HCT116 (cell line): ENCODE data around the gene TOMM70. TPM values are rescaled to one million over a fixed set of nuclear protein-coding genes. Genes with fewer than 3 reads are reported as not detected.
"Not testable (repeated sequence)": the region's sequence is repeated elsewhere in the genome, so short reads cannot be mapped to it uniquely, and the experiment has no call there.

Source experiments
- ATAC-seq: fragments of 200-7000 bp; cut with Tn5 transposase; 2 replicates; pipeline ENCODE4 v1.9.1; 2020; ENCODE audit warnings: mild to moderate bottlenecking, moderate library complexity
- BruUV-seq: library from RNA; stranded (reverse); fragments of 400-500 nt; replicated peaks from 2 replicates; lab custom pipeline; 2021; lab: Mats Ljungman, UMichigan
- CTCF ChIA-PET: fragments of 300-600 bp; sonication (Branson Sonifier 250); formaldehyde crosslinking; loops from one replicate; lab custom pipeline; 2021; ENCODE audit warnings: antibody characterized with exemption; lab: Charles Lee
- POLR2A ChIA-PET: fragments of 300-600, 350-600 bp; sonication (Branson Sonifier 250); formaldehyde crosslinking; loops from one replicate; lab custom pipeline; 2021; ENCODE audit warnings: antibody characterized with exemption; lab: Charles Lee
- RAD21 ChIA-PET, 2 experiments: fragments of 300-600 bp; sonication (Branson Sonifier 250); formaldehyde crosslinking; loops; one replicate each; lab custom pipeline; 2023; ENCODE audit warnings: low total read pairs in 2 of 2; ENCODE audit not compliant: uncharacterized antibody in 2 of 2, unreplicated experiment in 2 of 2, low non-redundant PET in 1 of 2; lab: Charles Lee
- DNase-seq: peaks from one replicate; pipeline ENCODE4 v3.0.0-alpha.2; 2010; ENCODE audit warnings: low read depth, low spot score
- H2AFZ ChIP-seq: fragments of 200-600 bp; shearing (Covaris generic), sonication (generic); 2 replicates; pipeline ENCODE4 v1.6.1; 2017; ENCODE audit warnings: low read depth, mixed run types, mixed read lengths, antibody characterized with exemption, low read length; ENCODE audit not compliant: poor library complexity, severe bottlenecking
- H3K27ac ChIP-seq: 2 replicates; pipeline ENCODE4 v1.5.1; 2012; ENCODE audit warnings: low read depth, low read length
- H3K27me3 ChIP-seq: fragments of 200-600 bp; sonication (generic); 2 replicates; pipeline ENCODE4 v1.6.1; 2016; ENCODE audit warnings: mixed run types, low read length, mixed read lengths; ENCODE audit not compliant: insufficient read depth
- H3K36me3 ChIP-seq, 2 experiments: fragments of 200-500 bp in 1 of 2; fragments of 200-600 bp in 1 of 2; sonication (Bioruptor generic) in 1 of 2; sonication (generic) in 1 of 2; 2 replicates each; pipeline versions ENCODE4 v1.5.1 to v1.6.1; 2014 to 2016; ENCODE audit warnings: low read length in 2 of 2, inconsistent platforms in 1 of 2, mixed read lengths in 1 of 2, mixed run types in 1 of 2; ENCODE audit not compliant: insufficient read depth in 2 of 2, control insufficient read depth in 1 of 2
- H3K4me1 ChIP-seq, 2 experiments: fragments of 200-600 bp in 1 of 2; sonication (generic) in 1 of 2; 2 replicates each; pipeline versions ENCODE4 v1.5.1 to v1.6.1; 2012 to 2017; ENCODE audit warnings: low read length in 2 of 2, inconsistent platforms in 1 of 2, mild to moderate bottlenecking in 1 of 2, mixed read lengths in 1 of 2, mixed run types in 1 of 2, moderate library complexity in 1 of 2; ENCODE audit not compliant: insufficient read depth in 2 of 2, control insufficient read depth in 1 of 2
- H3K4me2 ChIP-seq: fragments of 200-600 bp; sonication (generic); 2 replicates; pipeline ENCODE4 v1.6.1; 2017; ENCODE audit warnings: mixed run types, low read length, mixed read lengths
- H3K4me3 ChIP-seq, 2 experiments: fragments of 200-600 bp in 1 of 2; sonication (generic) in 1 of 2; replicated peaks in 1 of 2; 2 replicates each; pipeline ENCODE4 v1.5.1; 2011 to 2016; ENCODE audit warnings: low read length in 2 of 2, control low read depth in 1 of 2, low read depth in 1 of 2, mild to moderate bottlenecking in 1 of 2, mixed read lengths in 1 of 2, mixed run types in 1 of 2
- H3K79me2 ChIP-seq: fragments of 200-600 bp; sonication (generic); 2 replicates; pipeline ENCODE4 v1.6.1; 2017; ENCODE audit warnings: mild to moderate bottlenecking, mixed run types, low read length, moderate library complexity, mixed read lengths; ENCODE audit not compliant: insufficient read depth
- H3K9ac ChIP-seq: fragments of 200-600 bp; sonication (generic); 2 replicates; pipeline ENCODE4 v1.6.1; 2016; ENCODE audit warnings: low read length, mixed read lengths
- H3K9me2 ChIP-seq: fragments of 200-600 bp; sonication (generic), shearing (Covaris generic); 2 replicates; pipeline ENCODE4 v1.6.1; 2017; ENCODE audit warnings: mixed run types, mild to moderate bottlenecking, moderate library complexity; ENCODE audit not compliant: insufficient read depth
- H3K9me3 ChIP-seq, 2 experiments: fragments of 200-500 bp in 1 of 2; fragments of 200-600 bp in 1 of 2; sonication (Bioruptor generic) in 1 of 2; sonication (generic) in 1 of 2; 2 replicates each; pipeline ENCODE4 v1.6.1; 2014 to 2017; ENCODE audit warnings: low read length in 2 of 2, mixed read lengths in 2 of 2, inconsistent platforms in 1 of 2, low read depth in 1 of 2, mild to moderate bottlenecking in 1 of 2, mixed run types in 1 of 2, moderate library complexity in 1 of 2; ENCODE audit not compliant: control insufficient read depth in 1 of 2, insufficient read depth in 1 of 2
- H4K20me1 ChIP-seq: fragments of 200-600 bp; sonication (generic), shearing (Covaris generic); 2 replicates; pipeline ENCODE4 v1.6.1; 2017; ENCODE audit warnings: mixed run types, mild to moderate bottlenecking, moderate library complexity; ENCODE audit not compliant: insufficient read depth
- CBX3 ChIP-seq: IDR thresholded peaks from 2 replicates; pipeline ENCODE4 v1.6.1; 2012; ENCODE audit warnings: low read depth
- CTCF ChIP-seq, 3 experiments: fragments of 200-600 bp in 1 of 3; sonication (generic) in 1 of 3; IDR thresholded peaks in 2 of 3; conservative IDR thresholded peaks in 1 of 3; 2 replicates each; pipeline ENCODE4 v1.5.1; 2012 to 2017; ENCODE audit warnings: low read depth in 2 of 3, low read length in 2 of 3, antibody characterized with exemption in 1 of 3, borderline replicate concordance in 1 of 3, control low read depth in 1 of 3, mild to moderate bottlenecking in 1 of 3, mixed read lengths in 1 of 3, mixed run types in 1 of 3, moderate library complexity in 1 of 3; ENCODE audit not compliant: insufficient read depth in 1 of 3
- EGR1 ChIP-seq: IDR thresholded peaks from 2 replicates; pipeline ENCODE4 v1.6.1; 2012; ENCODE audit warnings: low read depth
- EZH2 ChIP-seq: fragments of 200-600 bp; sonication (generic); IDR thresholded peaks from 2 replicates; pipeline ENCODE4 v1.6.1; 2017; ENCODE audit warnings: antibody characterized with exemption, mixed run types
- EZH2phosphoT487 ChIP-seq: fragments of 200-600 bp; IDR thresholded peaks from 2 replicates; pipeline ENCODE4 v1.6.1; 2018; ENCODE audit warnings: antibody characterized with exemption, borderline replicate concordance
- JUND ChIP-seq: IDR thresholded peaks from 2 replicates; pipeline ENCODE4 v1.6.1; 2012
- POLR2A ChIP-seq: IDR thresholded peaks from 2 replicates; pipeline ENCODE4 v1.7.0; 2011; ENCODE audit warnings: borderline replicate concordance; ENCODE audit not compliant: insufficient read depth, insufficient read length; ENCODE audit errors: extremely low read depth
- SP1 ChIP-seq: IDR thresholded peaks from 2 replicates; pipeline ENCODE4 v1.6.1; 2012; ENCODE audit warnings: low read depth
- SRF ChIP-seq: IDR thresholded peaks from 2 replicates; pipeline ENCODE4 v1.6.1; 2012; ENCODE audit warnings: low read depth
- TCF7L2 ChIP-seq: IDR thresholded peaks from 2 replicates; pipeline ENCODE4 v1.7.0; 2011; ENCODE audit warnings: borderline replicate concordance, inconsistent platforms; ENCODE audit not compliant: insufficient read depth, insufficient read length; ENCODE audit errors: extremely low read depth
- intact Hi-C: fragments of 100-400 bp; cut with micrococcal nuclease; formaldehyde crosslinking; loops from 2 replicates; pipeline ENCODE4 v1.10.0; 2022
- total RNA-seq: library from RNA; stranded (reverse); gene quantifications from one replicate; pipeline ENCODE4 v1.2.1, GENCODE V29; 2021; ENCODE audit not compliant: unreplicated experiment
- TF ChIP-seq, protein P1 (sequence below): IDR thresholded peaks from 2 replicates; pipeline ENCODE4 v1.6.1; 2012; ENCODE audit warnings: low read depth
- TF ChIP-seq, protein P2 (sequence below): IDR thresholded peaks from 2 replicates; pipeline ENCODE4 v1.6.1; 2012

Gene TOMM70
- total RNA-seq, 1 experiment from 2014 or later = 54.9 TPM

DNA sequence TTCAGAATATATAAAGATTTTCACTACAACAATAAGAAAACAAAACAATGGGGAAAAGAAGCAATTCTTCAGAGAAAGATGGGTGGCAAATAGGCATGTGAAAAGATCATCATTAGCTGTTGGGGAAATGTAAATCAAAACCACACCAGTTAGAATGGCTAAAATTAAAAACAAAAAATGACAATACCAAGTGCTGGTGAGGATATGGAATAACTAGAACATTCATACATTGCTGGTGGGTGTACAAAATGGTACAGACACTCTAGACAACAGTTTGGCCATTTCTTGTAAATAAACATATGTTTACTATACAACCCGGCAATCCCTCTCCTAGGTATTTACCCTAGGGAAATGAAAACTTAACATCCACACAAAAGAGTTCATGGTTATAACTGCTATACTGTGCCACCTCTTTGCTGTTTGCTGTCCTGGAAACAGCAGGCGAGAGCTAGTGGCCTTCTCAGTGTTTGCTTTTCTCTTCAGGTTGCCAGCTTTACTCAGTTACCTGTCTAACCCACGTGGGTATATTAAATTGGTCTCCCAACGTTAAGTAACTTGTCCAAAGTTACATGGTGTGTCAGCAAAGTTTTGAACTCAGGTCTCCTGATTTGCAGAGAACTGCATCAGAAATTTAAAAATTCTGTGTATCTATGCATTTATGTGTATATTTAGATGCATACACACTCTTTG, 70.9 kb downstream of the TOMM70 start:
- no peak overlapping the region for H3K4me2 ChIP-seq
- no peaks in the 10 kb centered on the region for H3K36me3 ChIP-seq
- no peak for TF ChIP-seq EGR1
- no peak for TF ChIP-seq SP1
- no peak for TF ChIP-seq CBX3
- TF ChIP-seq JUND = no peak
- no peak for TF ChIP-seq CTCF (IDR thresholded peaks at IDR 0.05 in 2 of 3, conservative IDR thresholded peaks at IDR 0.05 in 1 of 3; ENCODE audit: borderline replicate concordance in 1 of 3, insufficient read depth in 1 of 3, low read depth in 2 of 3, low read length in 2 of 3)
- no peak for TF ChIP-seq EZH2
- TF ChIP-seq TCF7L2 = no peak
- TF ChIP-seq, protein P1, sequence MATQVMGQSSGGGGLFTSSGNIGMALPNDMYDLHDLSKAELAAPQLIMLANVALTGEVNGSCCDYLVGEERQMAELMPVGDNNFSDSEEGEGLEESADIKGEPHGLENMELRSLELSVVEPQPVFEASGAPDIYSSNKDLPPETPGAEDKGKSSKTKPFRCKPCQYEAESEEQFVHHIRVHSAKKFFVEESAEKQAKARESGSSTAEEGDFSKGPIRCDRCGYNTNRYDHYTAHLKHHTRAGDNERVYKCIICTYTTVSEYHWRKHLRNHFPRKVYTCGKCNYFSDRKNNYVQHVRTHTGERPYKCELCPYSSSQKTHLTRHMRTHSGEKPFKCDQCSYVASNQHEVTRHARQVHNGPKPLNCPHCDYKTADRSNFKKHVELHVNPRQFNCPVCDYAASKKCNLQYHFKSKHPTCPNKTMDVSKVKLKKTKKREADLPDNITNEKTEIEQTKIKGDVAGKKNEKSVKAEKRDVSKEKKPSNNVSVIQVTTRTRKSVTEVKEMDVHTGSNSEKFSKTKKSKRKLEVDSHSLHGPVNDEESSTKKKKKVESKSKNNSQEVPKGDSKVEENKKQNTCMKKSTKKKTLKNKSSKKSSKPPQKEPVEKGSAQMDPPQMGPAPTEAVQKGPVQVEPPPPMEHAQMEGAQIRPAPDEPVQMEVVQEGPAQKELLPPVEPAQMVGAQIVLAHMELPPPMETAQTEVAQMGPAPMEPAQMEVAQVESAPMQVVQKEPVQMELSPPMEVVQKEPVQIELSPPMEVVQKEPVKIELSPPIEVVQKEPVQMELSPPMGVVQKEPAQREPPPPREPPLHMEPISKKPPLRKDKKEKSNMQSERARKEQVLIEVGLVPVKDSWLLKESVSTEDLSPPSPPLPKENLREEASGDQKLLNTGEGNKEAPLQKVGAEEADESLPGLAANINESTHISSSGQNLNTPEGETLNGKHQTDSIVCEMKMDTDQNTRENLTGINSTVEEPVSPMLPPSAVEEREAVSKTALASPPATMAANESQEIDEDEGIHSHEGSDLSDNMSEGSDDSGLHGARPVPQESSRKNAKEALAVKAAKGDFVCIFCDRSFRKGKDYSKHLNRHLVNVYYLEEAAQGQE = no peak
- no peak for TF ChIP-seq EZH2phosphoT487
- no peak for TF ChIP-seq POLR2A
- no peak for TF ChIP-seq SRF
- TF ChIP-seq, protein P2, sequence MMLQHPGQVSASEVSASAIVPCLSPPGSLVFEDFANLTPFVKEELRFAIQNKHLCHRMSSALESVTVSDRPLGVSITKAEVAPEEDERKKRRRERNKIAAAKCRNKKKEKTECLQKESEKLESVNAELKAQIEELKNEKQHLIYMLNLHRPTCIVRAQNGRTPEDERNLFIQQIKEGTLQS = no peak
- ChIA-PET RAD21 (no interaction called here), CTCF (no interaction called here), POLR2A (interaction anchor here (0.6 kb wide), 1 partner anchor 262 kb away, joined by 4 read pairs; no protein-coding TSS in a partner anchor)
- H3K79me2 ChIP-seq = no peaks in the 10 kb centered on the region
- H3K27ac ChIP-seq = no peak overlapping the region
- H3K9me3 ChIP-seq = no peaks in the 10 kb centered on the region
- no peaks in the 10 kb centered on the region for H3K9me2 ChIP-seq
- intact Hi-C loops = loop anchor here (10.0 kb wide), 1 partner anchor 55 kb away; no protein-coding TSS in a partner anchor
- DNase-seq (no peak), ATAC-seq (no peak)
- no peaks in the 10 kb centered on the region for H4K20me1 ChIP-seq
- H3K27me3 ChIP-seq = no peaks in the 10 kb centered on the region
- H3K4me3 ChIP-seq = no peak overlapping the region
- no peak overlapping the region for H2AFZ ChIP-seq
- no peak overlapping the region for H3K9ac ChIP-seq
- peaks cover 3 to 7% of the 10 kb centered on the region in 2 experiments; a peak in 3 of 4 replicates for H3K4me1 ChIP-seq
- BruUV-seq = no TSS peak

- intact Hi-C loops, POLR2A ChIA-PET: not testable (repeated sequence)
Observed at GRCh38 chr3:100327377-100327776, 73.5 kb downstream of the TOMM70 start.

More at GRCh38 chr3:100327377-100327776, 73.5 kb downstream of the TOMM70 start:
- H3K79me2 ChIP-seq, H3K4me1 ChIP-seq, H3K9me2 ChIP-seq, H4K20me1 ChIP-seq, H3K27me3 ChIP-seq, H3K36me3 ChIP-seq, DNase-seq, H3K4me3 ChIP-seq, ATAC-seq, BruUV-seq, H3K27ac ChIP-seq, RAD21 ChIA-PET, CTCF ChIA-PET, H3K9me3 ChIP-seq, H3K4me2 ChIP-seq, H2AFZ ChIP-seq, H3K9ac ChIP-seq: not testable (repeated sequence)
